A673 (cell line): ENCODE data around the gene FBLN5. TPM values are rescaled to one million over a fixed set of nuclear protein-coding genes. Genes with fewer than 3 reads are reported as not detected.

Experiments
- BruUV-seq: library from RNA; stranded (reverse); fragments of 400-500 nt; replicated peaks from 2 replicates; lab custom pipeline; 2021; lab: Mats Ljungman, UMichigan
- CTCF ChIA-PET: fragments of 300-600 bp; sonication (Branson Sonifier 250); formaldehyde crosslinking; loops from one replicate; lab custom pipeline; 2022; ENCODE audit warnings: antibody characterized with exemption; lab: Charles Lee
- POLR2A ChIA-PET: fragments of 300-600 bp; sonication (Branson Sonifier 250); formaldehyde crosslinking; loops from one replicate; lab custom pipeline; 2022; ENCODE audit warnings: antibody characterized with exemption; ENCODE audit not compliant: low non-redundant PET; lab: Charles Lee
- DNase-seq: peaks from one replicate; pipeline ENCODE4 v3.0.0-alpha.2; 2015; ENCODE audit warnings: low spot score
- H3K27ac ChIP-seq: fragments of 200-600 bp; sonication (generic); 2 replicates; pipeline ENCODE4 v1.5.1; 2016; ENCODE audit warnings: mixed run types, low read depth, mild to moderate bottlenecking, mixed read lengths, antibody characterized with exemption, low read length; ENCODE audit not compliant: poor library complexity, severe bottlenecking
- H3K27me3 ChIP-seq: fragments of 200-600 bp; sonication (generic); replicated peaks from 2 replicates; pipeline ENCODE4 v1.6.1; 2017; ENCODE audit warnings: mixed run types, low read depth, mild to moderate bottlenecking, mixed read lengths, antibody characterized with exemption, low read length; ENCODE audit not compliant: insufficient read depth, poor library complexity
- H3K36me3 ChIP-seq: fragments of 200-600 bp; sonication (generic); 2 replicates; pipeline ENCODE4 v1.6.1; 2016; ENCODE audit warnings: mixed run types, mild to moderate bottlenecking, mixed read lengths, antibody characterized with exemption, low read length; ENCODE audit not compliant: insufficient read depth, poor library complexity, severe bottlenecking
- H3K4me1 ChIP-seq: fragments of 200-600 bp; sonication (generic); 2 replicates; pipeline ENCODE4 v1.6.1; 2017; ENCODE audit warnings: mixed run types, mild to moderate bottlenecking, mixed read lengths, antibody characterized with exemption, low read length; ENCODE audit not compliant: insufficient read depth, poor library complexity, severe bottlenecking
- H3K4me3 ChIP-seq: fragments of 200-600 bp; sonication (generic); 2 replicates; pipeline ENCODE4 v1.5.1; 2016; ENCODE audit warnings: low read depth, mixed run types, mild to moderate bottlenecking, mixed read lengths, low read length; ENCODE audit not compliant: poor library complexity, severe bottlenecking
- H3K9me3 ChIP-seq: fragments of 200-600 bp; sonication (generic); 2 replicates; pipeline ENCODE4 v1.6.1; 2016; ENCODE audit warnings: mixed run types, low read depth, mild to moderate bottlenecking, mixed read lengths, antibody characterized with exemption, low read length; ENCODE audit not compliant: poor library complexity, severe bottlenecking
- EZH2 ChIP-seq: fragments of 200-600 bp; sonication (generic); IDR thresholded peaks from 2 replicates; pipeline ENCODE4 v1.6.1; 2017; ENCODE audit warnings: borderline replicate concordance, low read depth, mild to moderate bottlenecking, mixed read lengths, antibody characterized with exemption, low read length; ENCODE audit not compliant: poor library complexity, severe bottlenecking
- intact Hi-C: fragments of 100-400 bp; cut with micrococcal nuclease; formaldehyde crosslinking; loops from one replicate; pipeline ENCODE4 v1.10.0; 2022; ENCODE audit not compliant: unreplicated experiment
- total RNA-seq: library from RNA; stranded (reverse); gene quantifications from 2 replicates; pipeline ENCODE4 v1.2.3, GENCODE V29; 2021
- TF ChIP-seq, protein P1 (sequence below): fragments of 300-800, 200-600 bp; sonication (generic); conservative IDR thresholded peaks from 2 replicates; pipeline ENCODE4 v1.5.1; 2017; ENCODE audit warnings: low read depth, mild to moderate bottlenecking, antibody characterized with exemption, low read length, moderate library complexity, mixed read lengths

FBLN5 gene
- total RNA-seq, 1 experiment from 2014 or later, result 10.7 TPM

GRCh38 chr14:91920526-91920925 lies 27.0 kb downstream of the FBLN5 start:
- peak overlapping the region; percentile 71 for H3K27ac ChIP-seq
- DNase-seq, result no peak
- no peaks in the 10 kb centered on the region for H3K36me3 ChIP-seq
- ChIA-PET CTCF (interaction anchor here (1.4 kb wide), 1 partner anchor 9 kb away, joined by 3 read pairs; no protein-coding TSS in a partner anchor), POLR2A (no interaction called here)
- BruUV-seq, result no TSS peak
- no peaks in the 10 kb centered on the region for H3K27me3 ChIP-seq
- TF ChIP-seq, protein P1, sequence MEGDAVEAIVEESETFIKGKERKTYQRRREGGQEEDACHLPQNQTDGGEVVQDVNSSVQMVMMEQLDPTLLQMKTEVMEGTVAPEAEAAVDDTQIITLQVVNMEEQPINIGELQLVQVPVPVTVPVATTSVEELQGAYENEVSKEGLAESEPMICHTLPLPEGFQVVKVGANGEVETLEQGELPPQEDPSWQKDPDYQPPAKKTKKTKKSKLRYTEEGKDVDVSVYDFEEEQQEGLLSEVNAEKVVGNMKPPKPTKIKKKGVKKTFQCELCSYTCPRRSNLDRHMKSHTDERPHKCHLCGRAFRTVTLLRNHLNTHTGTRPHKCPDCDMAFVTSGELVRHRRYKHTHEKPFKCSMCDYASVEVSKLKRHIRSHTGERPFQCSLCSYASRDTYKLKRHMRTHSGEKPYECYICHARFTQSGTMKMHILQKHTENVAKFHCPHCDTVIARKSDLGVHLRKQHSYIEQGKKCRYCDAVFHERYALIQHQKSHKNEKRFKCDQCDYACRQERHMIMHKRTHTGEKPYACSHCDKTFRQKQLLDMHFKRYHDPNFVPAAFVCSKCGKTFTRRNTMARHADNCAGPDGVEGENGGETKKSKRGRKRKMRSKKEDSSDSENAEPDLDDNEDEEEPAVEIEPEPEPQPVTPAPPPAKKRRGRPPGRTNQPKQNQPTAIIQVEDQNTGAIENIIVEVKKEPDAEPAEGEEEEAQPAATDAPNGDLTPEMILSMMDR, result no peak
- TF ChIP-seq EZH2, result no peak
- H3K9me3 ChIP-seq, result no peaks in the 10 kb centered on the region
- intact Hi-C loops, result no loop called here
- H3K4me3 ChIP-seq, result no peak overlapping the region
- H3K4me1 ChIP-seq, result peaks cover 23% of the 10 kb centered on the region

- intact Hi-C loops, result loop anchor here (10.0 kb wide), 1 partner anchor 505 kb away; the partner anchor contains the start of gene CCDC88C
- H3K9me3 ChIP-seq, result no peaks in the 10 kb centered on the region
Observed at GRCh38 chr14:91919814-91920213, 27.7 kb downstream of the FBLN5 start.

DNA sequence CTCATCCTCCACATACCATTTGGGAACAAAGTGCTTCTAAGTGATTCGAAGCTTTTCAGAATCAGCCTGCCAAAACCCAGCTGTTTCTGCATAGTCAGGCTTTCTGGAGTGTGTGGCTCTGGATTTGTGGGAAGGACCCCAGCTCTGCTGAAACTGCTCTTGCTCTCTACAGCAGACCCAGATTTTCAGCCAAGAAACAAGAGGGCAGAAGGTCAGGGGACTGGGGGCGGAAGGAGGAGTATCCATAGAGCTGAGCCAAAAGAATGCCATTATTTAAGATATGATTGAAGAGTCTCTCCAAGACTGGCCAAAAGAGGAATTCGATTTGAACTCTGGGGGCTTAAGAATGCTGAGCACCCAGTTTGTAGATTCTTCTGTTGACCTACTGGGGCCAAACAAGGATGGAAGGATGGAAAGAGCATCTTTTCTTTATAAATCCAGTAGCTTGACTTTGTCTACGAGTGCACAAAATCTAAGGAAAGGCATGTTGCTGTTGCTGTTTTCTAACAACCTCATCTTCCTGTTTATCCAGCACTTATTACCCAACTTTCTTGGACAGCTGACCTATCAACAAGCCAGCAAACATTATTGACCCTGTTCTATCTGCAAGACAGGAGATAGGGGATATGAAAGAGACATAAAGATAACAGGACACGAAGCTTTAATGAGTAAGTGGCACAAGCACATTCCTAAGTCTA lies 29.2 kb downstream of the FBLN5 start:
- no TSS peak for BruUV-seq
- Histone ChIP-seq H3K9me3 (no peaks in the 10 kb centered on the region), H3K36me3 (no peaks in the 10 kb centered on the region), H3K27ac (peak overlapping the region; percentile 45), H3K27me3 (no peaks in the 10 kb centered on the region), H3K4me1 (peaks cover 6% of the 10 kb centered on the region), H3K4me3 (no peak overlapping the region)
- intact Hi-C loops, result loop anchor here (10.0 kb wide), 1 partner anchor 504 kb away; the partner anchor contains the start of gene CCDC88C
- CTCF ChIA-PET, result no interaction called here
- POLR2A ChIA-PET, result no interaction called here
- peak; percentile 16 for DNase-seq
- no peak for TF ChIP-seq EZH2
- TF ChIP-seq, protein P1, result no peak

More at GRCh38 chr14:91919814-91920213, 27.7 kb downstream of the FBLN5 start:
- H3K4me1 ChIP-seq, result peaks cover 16% of the 10 kb centered on the region
- no peak overlapping the region for H3K4me3 ChIP-seq
- ChIA-PET POLR2A (no interaction called here), CTCF (no interaction called here)
- H3K27ac ChIP-seq, result peak overlapping the region; percentile 71
- no peak for TF ChIP-seq EZH2
- TF ChIP-seq, protein P1, result no peak
- no peaks in the 10 kb centered on the region for H3K27me3 ChIP-seq
- H3K36me3 ChIP-seq, result no peaks in the 10 kb centered on the region
- DNase-seq, result peak; percentile 35
- BruUV-seq, result no TSS peak
